ENCODE data around the gene BHLHE23.

DNA sequence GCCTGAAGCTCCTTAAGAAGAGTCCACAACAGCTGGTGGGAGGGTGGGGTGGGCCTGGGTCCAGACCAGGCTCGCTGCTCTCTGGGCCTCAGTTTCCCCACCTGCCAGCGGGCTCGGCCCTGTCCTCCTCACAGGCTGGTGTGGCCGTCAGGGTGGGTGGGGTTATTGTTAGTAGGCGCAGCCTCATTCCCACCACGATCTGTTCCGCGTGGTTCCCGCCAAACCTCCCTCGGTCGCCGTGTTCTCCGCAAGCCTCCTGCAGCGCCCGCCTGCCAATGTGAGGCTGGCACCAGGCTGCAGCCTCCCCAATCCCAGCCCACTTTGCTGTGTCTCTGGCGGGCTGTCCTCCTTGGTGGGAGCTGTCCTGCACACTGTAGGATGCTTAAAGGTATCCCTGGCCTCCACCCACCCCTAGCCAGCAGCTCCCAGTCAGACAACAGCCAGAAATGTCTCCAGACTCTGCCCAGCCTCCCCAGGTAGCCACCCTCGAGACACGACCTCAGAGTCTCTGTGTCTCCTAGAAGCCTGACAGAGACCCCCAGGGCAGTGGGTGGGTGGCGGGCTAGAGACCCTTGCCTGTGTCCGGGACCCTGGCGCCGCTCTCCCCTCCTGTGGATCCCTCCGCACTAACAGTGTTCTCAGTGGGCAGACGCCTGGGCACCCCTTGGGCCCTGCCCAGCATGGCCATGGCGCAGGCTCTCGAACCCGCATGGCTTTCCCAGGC is 39.0 kb downstream of the BHLHE23 start:
- TF ChIP-seq ELF1 (IDR thresholded peaks at IDR 0.05), result no peak
- no peak for TF ChIP-seq POLR2AphosphoS5 (IDR thresholded peaks at IDR 0.05; ENCODE audit: low read depth, low read length)

Measured in SK-N-SH (cell line).